PC-9 (cell line): Measurements from ENCODE around the gene CASR. TPM values are rescaled to one million over a fixed set of nuclear protein-coding genes. Genes with fewer than 3 reads are reported as not detected.

Experiments
- BruUV-seq: library from RNA; stranded (reverse); fragments of 400-500 nt; replicated peaks from 2 replicates; lab custom pipeline; 2021; lab: Mats Ljungman, UMichigan
- CTCF ChIA-PET: fragments of 300-600 bp; sonication (Branson Sonifier 250); formaldehyde crosslinking; loops from one replicate; lab custom pipeline; 2022; ENCODE audit warnings: antibody characterized with exemption; lab: Charles Lee
- POLR2A ChIA-PET: fragments of 300-600 bp; sonication (Branson Sonifier 250); formaldehyde crosslinking; loops from one replicate; lab custom pipeline; 2022; ENCODE audit warnings: antibody characterized with exemption; ENCODE audit not compliant: unreplicated experiment; lab: Charles Lee
- DNase-seq, 2 experiments: peaks; one replicate each; pipeline versions ENCODE4 v3.0.0 to v3.0.0-alpha.2; 2015 to 2022; ENCODE audit warnings: mixed read lengths in 1 of 2
- H2AFZ ChIP-seq: fragments of 200-600 bp; sonication (generic); 2 replicates; pipeline ENCODE4 v1.8.1; 2017; ENCODE audit warnings: antibody characterized with exemption
- H3F3A ChIP-seq: fragments of 200-600 bp; sonication (generic); 2 replicates; pipeline ENCODE4 v1.8.1; 2017; ENCODE audit warnings: antibody characterized with exemption, mild to moderate bottlenecking, low read depth; ENCODE audit not compliant: insufficient read depth
- H3K27ac ChIP-seq: fragments of 200-600 bp; sonication (generic); 2 replicates; pipeline ENCODE4 v1.6.1; 2016; ENCODE audit warnings: mixed run types
- H3K27me3 ChIP-seq: fragments of 200-600 bp; sonication (generic); 2 replicates; pipeline ENCODE4 v1.6.1; 2016; ENCODE audit warnings: low read depth, mixed run types; ENCODE audit not compliant: insufficient read depth
- H3K36me3 ChIP-seq: fragments of 200-600 bp; sonication (generic); 2 replicates; pipeline ENCODE4 v1.6.1; 2016; ENCODE audit warnings: low read depth, mixed run types
- H3K4me1 ChIP-seq: fragments of 200-600 bp; sonication (generic); replicated peaks from 2 replicates; pipeline ENCODE4 v1.6.1; 2016; ENCODE audit warnings: mixed run types; ENCODE audit not compliant: insufficient read depth
- H3K4me2 ChIP-seq: fragments of 200-600 bp; sonication (generic); 2 replicates; pipeline ENCODE4 v1.6.1; 2017; ENCODE audit warnings: mixed run types
- H3K4me3 ChIP-seq: fragments of 200-600 bp; sonication (generic); 2 replicates; pipeline ENCODE4 v1.6.1; 2016; ENCODE audit warnings: mixed run types
- H3K79me2 ChIP-seq: fragments of 200-600 bp; sonication (generic); 2 replicates; pipeline ENCODE4 v1.6.1; 2017; ENCODE audit warnings: low read depth, mixed run types
- H3K9me2 ChIP-seq: fragments of 200-600 bp; sonication (generic); 2 replicates; pipeline ENCODE4 v1.8.1; 2017; ENCODE audit warnings: mild to moderate bottlenecking; ENCODE audit not compliant: insufficient read depth
- H3K9me3 ChIP-seq: fragments of 200-600 bp; sonication (generic); 2 replicates; pipeline ENCODE4 v1.8.1; 2016; ENCODE audit warnings: low read depth; ENCODE audit not compliant: insufficient read depth
- H4K20me1 ChIP-seq: fragments of 200-600 bp; sonication (generic); 2 replicates; pipeline ENCODE4 v1.8.1; 2017; ENCODE audit not compliant: insufficient read depth
- EZH2 ChIP-seq: fragments of 200-600 bp; sonication (generic); IDR thresholded peaks from 2 replicates; pipeline ENCODE4 v1.8.0; 2017; ENCODE audit warnings: antibody characterized with exemption, low read depth
- intact Hi-C: fragments of 100-400 bp; cut with micrococcal nuclease; formaldehyde crosslinking; loops from one replicate; pipeline ENCODE4 v1.10.0; 2022; ENCODE audit not compliant: unreplicated experiment
- total RNA-seq: library from RNA; stranded (reverse); gene quantifications from 2 replicates; pipeline ENCODE4 v1.2.3, GENCODE V29; 2021
- TF ChIP-seq, protein P1 (sequence below): fragments of 200-600 bp; sonication (generic); conservative IDR thresholded peaks from 2 replicates; pipeline ENCODE4 v1.6.1; 2017; ENCODE audit warnings: mixed run types, antibody characterized with exemption, mild to moderate bottlenecking, moderate library complexity

CASR gene
- total RNA-seq, 1 experiment from 2014 or later = not detected

DNA sequence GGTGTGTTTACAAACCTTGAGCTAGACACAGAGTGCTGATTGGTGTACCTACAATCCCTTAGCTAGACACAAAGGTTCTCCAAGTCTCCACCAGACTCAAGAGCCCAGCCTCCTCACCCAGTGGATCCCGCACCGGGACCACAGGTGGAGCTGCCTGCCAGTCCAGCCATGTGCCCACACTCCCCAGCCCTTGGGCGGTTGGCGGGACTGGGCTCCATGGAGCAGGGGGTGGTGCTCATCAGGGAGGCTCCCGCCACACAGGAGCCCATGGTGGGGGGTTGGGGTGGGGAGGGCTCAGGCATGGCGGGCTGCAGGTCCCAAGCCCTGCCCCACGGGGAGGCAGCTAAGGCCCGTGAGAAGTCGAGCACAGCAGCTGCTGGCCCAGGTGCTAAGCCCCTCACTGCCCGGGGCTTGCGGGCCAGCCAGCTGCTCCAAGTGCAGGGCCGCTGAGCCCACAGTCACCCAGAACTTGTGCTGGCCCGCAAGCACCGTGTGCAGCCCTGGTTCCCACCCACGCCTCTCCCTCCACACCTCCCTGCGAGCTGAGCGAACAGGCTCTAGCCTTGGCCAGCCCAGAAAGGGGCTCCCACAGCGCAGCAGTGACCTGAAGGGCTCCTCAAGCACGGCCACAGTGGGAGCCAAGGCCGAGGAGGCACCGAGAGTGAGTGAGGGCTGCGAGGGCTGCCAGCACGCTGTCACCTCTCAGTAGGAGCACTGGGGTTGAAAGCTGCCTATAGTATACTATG, 43.7 kb downstream of the CASR start:
- DNase-seq = no peak
- ChIA-PET POLR2A (no interaction called here), CTCF (no interaction called here)
- Histone ChIP-seq H3F3A (no peaks in the 10 kb centered on the region), H4K20me1 (no peaks in the 10 kb centered on the region), H3K36me3 (no peaks in the 10 kb centered on the region), H3K79me2 (no peaks in the 10 kb centered on the region), H3K4me2 (no peak overlapping the region), H2AFZ (no peak overlapping the region), H3K27ac (no peak overlapping the region), H3K27me3 (peaks cover 3% of the 10 kb centered on the region; the same call in 1 of the 2 replicates), H3K9me2 (no peaks in the 10 kb centered on the region), H3K9me3 (no peaks in the 10 kb centered on the region), H3K4me3 (no peak overlapping the region), H3K4me1 (no peaks in the 10 kb centered on the region)
- intact Hi-C loops = no loop called here
- BruUV-seq = no TSS peak
- no peak for TF ChIP-seq EZH2
- TF ChIP-seq, protein P1, sequence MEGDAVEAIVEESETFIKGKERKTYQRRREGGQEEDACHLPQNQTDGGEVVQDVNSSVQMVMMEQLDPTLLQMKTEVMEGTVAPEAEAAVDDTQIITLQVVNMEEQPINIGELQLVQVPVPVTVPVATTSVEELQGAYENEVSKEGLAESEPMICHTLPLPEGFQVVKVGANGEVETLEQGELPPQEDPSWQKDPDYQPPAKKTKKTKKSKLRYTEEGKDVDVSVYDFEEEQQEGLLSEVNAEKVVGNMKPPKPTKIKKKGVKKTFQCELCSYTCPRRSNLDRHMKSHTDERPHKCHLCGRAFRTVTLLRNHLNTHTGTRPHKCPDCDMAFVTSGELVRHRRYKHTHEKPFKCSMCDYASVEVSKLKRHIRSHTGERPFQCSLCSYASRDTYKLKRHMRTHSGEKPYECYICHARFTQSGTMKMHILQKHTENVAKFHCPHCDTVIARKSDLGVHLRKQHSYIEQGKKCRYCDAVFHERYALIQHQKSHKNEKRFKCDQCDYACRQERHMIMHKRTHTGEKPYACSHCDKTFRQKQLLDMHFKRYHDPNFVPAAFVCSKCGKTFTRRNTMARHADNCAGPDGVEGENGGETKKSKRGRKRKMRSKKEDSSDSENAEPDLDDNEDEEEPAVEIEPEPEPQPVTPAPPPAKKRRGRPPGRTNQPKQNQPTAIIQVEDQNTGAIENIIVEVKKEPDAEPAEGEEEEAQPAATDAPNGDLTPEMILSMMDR = no peak

DNA sequence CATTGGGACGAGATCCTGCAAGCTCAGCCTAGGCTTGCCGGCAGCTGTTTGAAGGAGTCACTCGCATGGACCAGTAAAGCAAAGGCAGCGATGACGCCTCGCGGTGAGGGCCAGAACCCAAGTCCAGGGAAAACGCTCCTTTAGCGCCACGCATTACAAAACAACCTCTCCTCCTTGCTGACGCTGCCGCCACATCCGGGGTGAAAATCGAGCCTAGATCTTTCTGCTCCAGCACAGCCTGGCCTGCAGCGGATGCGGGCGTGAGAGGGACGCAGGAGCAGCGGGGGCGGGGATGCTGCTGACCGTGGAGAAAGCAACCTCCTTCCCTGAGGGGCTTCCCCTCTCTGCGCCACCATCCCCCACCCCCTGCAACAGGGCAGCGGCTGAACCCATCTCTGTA, 46.7 kb downstream of the CASR start:
- BruUV-seq = no TSS peak
- ChIA-PET CTCF (no interaction called here), POLR2A (no interaction called here)
- Histone ChIP-seq H3K36me3 (no peaks in the 10 kb centered on the region), H2AFZ (no peak overlapping the region), H3F3A (no peaks in the 10 kb centered on the region), H3K4me1 (no peaks in the 10 kb centered on the region), H3K27ac (no peak overlapping the region), H4K20me1 (no peaks in the 10 kb centered on the region), H3K9me3 (no peaks in the 10 kb centered on the region), H3K27me3 (peaks cover 18% of the 10 kb centered on the region; the same call in 1 of the 2 replicates), H3K79me2 (no peaks in the 10 kb centered on the region), H3K4me3 (no peak overlapping the region), H3K4me2 (no peak overlapping the region), H3K9me2 (no peaks in the 10 kb centered on the region)
- no peak for DNase-seq
- TF ChIP-seq, protein P1 = no peak
- no peak for TF ChIP-seq EZH2
- intact Hi-C loops = no loop called here

DNA sequence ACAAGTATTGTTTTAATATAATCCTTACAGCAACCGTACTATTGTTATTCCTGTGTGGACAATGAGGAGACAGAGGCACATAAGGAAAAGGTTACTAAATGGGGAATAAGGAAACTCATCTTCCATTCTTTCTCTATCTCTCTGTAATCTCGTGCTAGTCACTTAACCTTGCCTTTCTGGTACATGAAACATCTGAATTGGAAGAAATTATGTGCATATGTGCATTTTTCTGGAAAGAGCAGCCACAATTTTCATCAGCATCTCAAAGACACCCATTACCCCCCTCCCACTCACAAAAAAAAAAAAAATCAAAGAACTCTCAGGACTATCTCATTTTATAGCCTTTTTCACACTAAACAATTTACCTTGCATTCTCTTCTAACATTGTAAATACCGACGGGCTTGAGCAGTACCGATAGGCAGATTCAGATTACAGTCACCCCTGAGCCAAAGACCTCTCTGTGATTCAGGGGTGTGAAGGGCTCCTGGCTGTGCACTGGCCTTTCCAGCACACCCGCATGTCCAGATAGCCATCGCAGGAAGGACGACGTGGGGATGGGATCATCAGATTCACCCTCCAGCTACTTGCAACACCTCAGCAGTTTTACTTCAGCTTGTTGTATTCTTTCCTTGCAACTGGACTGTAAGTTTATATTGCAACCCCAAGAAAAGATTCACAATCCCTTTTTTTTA, 48.1 kb downstream of the CASR start:
- Histone ChIP-seq H3K27ac (no peak overlapping the region), H3K79me2 (no peaks in the 10 kb centered on the region), H3K4me3 (no peak overlapping the region), H3K4me1 (no peaks in the 10 kb centered on the region), H3F3A (no peaks in the 10 kb centered on the region), H3K9me2 (no peaks in the 10 kb centered on the region), H2AFZ (no peak overlapping the region), H3K36me3 (no peaks in the 10 kb centered on the region), H3K9me3 (no peaks in the 10 kb centered on the region), H3K27me3 (peaks cover 21% of the 10 kb centered on the region; the same call in 1 of the 2 replicates), H4K20me1 (no peaks in the 10 kb centered on the region), H3K4me2 (no peak overlapping the region)
- intact Hi-C loops = no loop called here
- POLR2A ChIA-PET = no interaction called here
- TF ChIP-seq, protein P1 = no peak
- TF ChIP-seq EZH2 = no peak
- BruUV-seq = no TSS peak
- CTCF ChIA-PET = no interaction called here
- DNase-seq = no peak
